Mucosa of rectum (tissue), 2 donors: Measurements from ENCODE around the gene MT1E.
"Not testable (repeated sequence)": the region's sequence is repeated elsewhere in the genome, so short reads cannot be mapped to it uniquely, and the experiment has no call there.

Experiments
- H3K27ac ChIP-seq, 2 donors: one replicate each; pipeline ENCODE4 v1.7.0; 2013; ENCODE audit warnings: inconsistent platforms in 2 of 2, low read depth in 2 of 2, low read length in 2 of 2
- H3K27me3 ChIP-seq, 2 donors: one replicate each; pipeline ENCODE4 v1.7.0; 2013; ENCODE audit warnings: low read length in 2 of 2; ENCODE audit not compliant: control insufficient read depth in 2 of 2, insufficient read depth in 2 of 2
- H3K36me3 ChIP-seq, 2 donors: one replicate each; pipeline ENCODE4 v1.7.0; 2013; ENCODE audit warnings: low read length in 2 of 2; ENCODE audit not compliant: control insufficient read depth in 2 of 2, insufficient read depth in 2 of 2
- H3K4me1 ChIP-seq, 2 donors: one replicate each; pipeline ENCODE4 v1.7.0; 2013; ENCODE audit warnings: low read length in 2 of 2, mild to moderate bottlenecking in 1 of 2; ENCODE audit not compliant: control insufficient read depth in 2 of 2, insufficient read depth in 2 of 2
- H3K4me3 ChIP-seq, 2 donors: one replicate each; pipeline ENCODE4 v1.7.0; 2013; ENCODE audit warnings: low read length in 2 of 2
- H3K9ac ChIP-seq, 2 donors: one replicate each; pipeline ENCODE4 v1.7.0; 2013; ENCODE audit warnings: low read length in 2 of 2, low read depth in 1 of 2, mild to moderate bottlenecking in 1 of 2
- H3K9me3 ChIP-seq, 2 donors: one replicate each; pipeline ENCODE4 v1.7.0; 2013; ENCODE audit warnings: low read length in 2 of 2; ENCODE audit not compliant: control insufficient read depth in 2 of 2
- donor health status: healthy.
- donor health status: Normal muscosa, but diverticular disease.

Gene MT1E

DNA sequence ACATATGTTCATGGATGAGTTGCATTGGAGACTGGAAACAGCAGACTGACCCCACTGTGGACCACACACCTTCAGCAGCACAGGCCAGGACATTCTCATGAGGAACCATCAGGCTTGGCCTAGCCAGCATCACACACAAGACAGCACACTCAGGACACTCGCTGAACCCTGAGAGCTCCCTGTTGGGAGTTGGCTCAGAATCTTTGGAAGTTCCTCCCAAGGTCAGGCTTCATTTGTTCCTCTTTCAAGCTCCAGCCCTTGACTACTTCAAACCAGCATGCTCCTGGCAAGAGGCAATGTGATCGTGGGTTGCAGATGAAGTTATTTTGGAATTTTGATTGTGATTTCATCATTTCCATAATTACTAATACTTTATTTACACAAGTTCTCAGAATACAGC lies 46.1 kb downstream of the MT1E start:
- H3K36me3 ChIP-seq, H3K4me3 ChIP-seq, H3K9me3 ChIP-seq, H3K9ac ChIP-seq, H3K27ac ChIP-seq: not testable (repeated sequence)
- Histone ChIP-seq H3K27me3 (peaks cover 17 to 40% of the 10 kb centered on the region in 2 donors), H3K4me1 (peaks cover 27 to 30% of the 10 kb centered on the region in 2 donors)

DNA sequence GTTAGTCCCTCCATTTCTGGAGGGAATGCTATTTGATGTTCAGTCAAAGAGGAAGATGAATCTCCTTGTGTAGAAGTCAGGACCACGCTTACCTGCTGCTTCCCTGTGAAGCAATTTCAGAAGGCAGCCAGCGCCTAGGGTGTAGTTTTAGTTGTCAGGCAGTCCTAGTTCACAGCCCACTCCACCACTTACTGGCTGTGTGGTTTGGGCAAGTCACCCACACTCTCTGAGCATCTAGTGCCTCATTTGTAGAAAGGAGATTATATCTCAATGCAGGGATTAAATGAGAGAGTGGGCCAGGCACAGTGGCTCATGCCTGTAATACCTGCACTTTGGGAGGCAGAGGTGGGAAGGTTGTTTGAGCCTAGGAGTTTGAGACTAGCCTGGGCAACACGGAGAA lies 46.6 kb downstream of the MT1E start:
- not testable (repeated sequence) for H3K27ac ChIP-seq, H3K9me3 ChIP-seq, H3K36me3 ChIP-seq, H3K4me3 ChIP-seq, H3K9ac ChIP-seq
- H3K27me3 ChIP-seq: peaks cover 17 to 42% of the 10 kb centered on the region in 2 donors
- peaks cover 23 to 27% of the 10 kb centered on the region in 2 donors for H3K4me1 ChIP-seq

DNA sequence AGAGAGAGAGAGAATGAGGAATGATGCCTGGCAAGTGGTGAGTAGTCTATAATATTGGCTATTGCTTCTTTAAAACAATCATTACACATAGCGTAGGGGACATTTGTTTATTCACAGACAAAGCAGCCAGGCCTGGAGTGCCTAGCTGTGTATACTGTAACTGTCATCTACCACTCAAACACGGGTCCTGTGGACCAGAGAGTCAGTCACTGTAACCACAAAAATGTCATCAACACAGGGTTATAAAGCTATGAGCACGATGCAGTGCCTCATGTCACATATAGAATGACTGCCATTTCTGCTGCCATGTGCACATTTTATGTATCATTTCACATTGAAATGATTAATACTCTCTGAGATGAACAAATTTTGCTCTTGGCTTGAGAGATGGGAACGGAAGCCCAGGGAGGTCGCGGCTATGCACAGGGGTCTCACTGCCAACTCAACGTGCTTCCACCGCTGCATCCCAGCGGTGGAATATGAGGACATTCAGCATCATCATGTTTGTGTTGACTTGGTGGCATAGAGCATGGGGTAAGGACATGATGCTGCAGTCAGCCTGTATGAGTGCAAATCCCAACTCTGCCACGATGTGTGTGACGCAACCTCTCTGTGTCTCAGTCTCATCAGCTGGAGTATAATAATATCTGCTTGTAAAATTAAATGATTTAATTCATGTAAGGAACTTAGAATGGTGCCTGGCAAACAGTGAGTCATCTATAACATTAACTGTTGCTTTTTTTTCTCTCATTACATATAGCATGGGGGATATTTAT lies 47.4 kb downstream of the MT1E start:
- H3K36me3 ChIP-seq: no peaks in the 10 kb centered on the region
- H3K27me3 ChIP-seq: peaks cover 17 to 38% of the 10 kb centered on the region in 2 donors
- H3K9me3 ChIP-seq: no peaks in the 10 kb centered on the region
- no peak overlapping the region for H3K4me3 ChIP-seq
- H3K4me1 ChIP-seq: peaks cover 21% of the 10 kb centered on the region in 2 donors
- H3K27ac ChIP-seq: no peak overlapping the region
- peak overlapping the region in 1 of 2 donors; percentile 19 for H3K9ac ChIP-seq

DNA sequence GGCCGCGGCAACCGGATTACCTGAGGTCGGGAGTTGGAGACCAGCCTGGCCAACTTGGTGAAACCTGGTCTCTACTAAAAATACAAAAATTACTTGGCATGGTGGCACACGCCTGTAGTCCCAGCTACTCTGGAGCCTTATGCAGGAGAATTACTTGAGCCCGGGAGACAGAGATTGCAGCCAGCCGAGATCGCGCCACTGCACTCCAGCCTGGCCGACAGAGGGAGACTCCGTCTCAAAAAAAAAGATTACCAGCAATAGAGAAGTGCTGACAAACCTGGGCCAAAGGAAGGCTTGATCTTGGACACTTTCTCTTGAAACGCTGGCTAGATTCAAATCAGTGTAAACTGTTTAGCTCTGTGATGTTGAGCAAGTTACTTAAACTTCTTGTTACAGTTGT lies 48.3 kb downstream of the MT1E start:
- no peak overlapping the region for H3K9ac ChIP-seq
- peaks cover 12 to 13% of the 10 kb centered on the region in 2 donors for H3K4me1 ChIP-seq
- H3K27me3 ChIP-seq: peaks cover 9 to 29% of the 10 kb centered on the region in 2 donors
- no peaks in the 10 kb centered on the region for H3K9me3 ChIP-seq
- H3K4me3 ChIP-seq: no peak overlapping the region
- H3K36me3 ChIP-seq: no peaks in the 10 kb centered on the region
- H3K27ac ChIP-seq: no peak overlapping the region

DNA sequence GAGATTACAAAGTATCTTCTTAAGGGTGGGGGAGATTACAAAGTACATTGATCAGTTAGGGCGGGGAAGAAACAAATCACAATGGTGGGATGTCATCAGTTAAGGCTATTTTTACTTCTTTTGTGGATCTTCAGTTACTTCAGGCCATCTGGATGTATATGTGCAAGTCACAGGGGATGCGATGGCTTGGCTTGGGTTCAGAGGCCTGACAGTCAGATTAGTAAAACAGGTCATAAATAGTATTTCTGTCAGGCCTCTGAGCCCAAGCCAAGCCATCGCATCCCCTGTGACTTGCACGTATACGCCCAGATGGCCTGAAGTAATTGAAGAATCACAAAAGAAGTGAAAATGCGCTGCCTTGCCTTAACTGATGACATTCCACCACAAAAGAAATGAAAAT lies 49.0 kb downstream of the MT1E start:
- not testable (repeated sequence) for H3K36me3 ChIP-seq, H3K9ac ChIP-seq, H3K27ac ChIP-seq, H3K9me3 ChIP-seq, H3K4me3 ChIP-seq, H3K4me1 ChIP-seq
- H3K27me3 ChIP-seq: peaks cover 3 to 24% of the 10 kb centered on the region in 2 donors

DNA sequence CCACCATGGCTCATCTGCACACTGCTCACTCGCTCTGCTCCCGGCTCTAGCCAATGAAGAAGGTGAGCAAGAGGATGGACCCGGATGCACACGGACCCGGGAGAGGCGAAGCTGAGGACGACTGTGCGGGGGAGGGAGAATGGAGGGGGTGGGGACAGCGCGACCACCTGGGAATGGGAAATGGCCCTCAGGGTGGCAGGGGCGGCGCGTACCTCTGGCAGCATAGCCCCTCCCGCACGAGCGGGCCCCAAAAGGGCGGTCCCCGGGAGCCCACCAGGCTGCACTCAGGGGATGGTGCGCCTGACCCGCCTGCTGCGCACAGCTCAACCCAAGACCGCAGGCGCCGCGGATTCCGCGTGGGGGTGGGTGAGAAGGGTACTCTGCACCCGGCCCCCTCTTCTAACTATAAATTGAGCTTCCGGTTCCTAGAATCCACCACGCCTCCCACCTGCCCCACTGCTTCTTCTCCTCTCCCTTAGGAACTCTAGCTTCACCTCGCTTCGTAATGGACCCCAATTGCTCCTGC lies 50.2 kb downstream of the MT1E start:
- H3K9ac ChIP-seq: peak overlapping the region; percentile 32 to 57
- H3K36me3 ChIP-seq: no peaks in the 10 kb centered on the region
- H3K4me1 ChIP-seq: no peaks in the 10 kb centered on the region
- H3K27ac ChIP-seq: no peak overlapping the region
- peak overlapping the region; percentile 42 to 71 for H3K4me3 ChIP-seq
- H3K9me3 ChIP-seq: no peaks in the 10 kb centered on the region
- peaks cover 0 to 14% of the 10 kb centered on the region in 2 donors for H3K27me3 ChIP-seq
